HepG2 (cell line): ENCODE results near the gene SECTM1. TPM values are rescaled to one million over a fixed set of nuclear protein-coding genes. Genes with fewer than 3 reads are reported as not detected.

Experiments used
- ATAC-seq: fragments of 200-7000 bp; cut with Tn5 transposase; 3 replicates; pipeline ENCODE4 v1.9.1; 2020; ENCODE audit warnings: mild to moderate bottlenecking, moderate library complexity
- BruUV-seq: library from RNA; stranded (reverse); fragments of 400-500 nt; replicated peaks from 2 replicates; lab custom pipeline; 2021; lab: Mats Ljungman, UMichigan
- CTCF ChIA-PET: fragments of 300-600 bp; formaldehyde crosslinking; extraction: SDS; loops from one replicate; lab custom pipeline; 2021; ENCODE audit warnings: low total read pairs, inconsistent platforms, low intra/inter-chr PET ratio; lab: Yijun Ruan, JAX
- POLR2A ChIA-PET: fragments of 350-600 bp; sonication (Branson Sonifier 250); formaldehyde crosslinking; loops from one replicate; lab custom pipeline; 2020; ENCODE audit warnings: antibody characterized with exemption, inconsistent platforms; lab: Yijun Ruan, JAX
- DNase-seq: peaks from one replicate; pipeline ENCODE4 v3.0.0-alpha.2; 2015; ENCODE audit warnings: low spot score
- FAIRE-seq: peaks from 3 replicates; lab custom pipeline; 2011; peaks lifted over from hg19 to GRCh38; lab: Jason Lieb, UNC
- H2AFZ ChIP-seq: one replicate; pipeline ENCODE4 v1.6.1; 2011; ENCODE audit warnings: low read length, inconsistent platforms
- H3K27ac ChIP-seq: fragments of 300-600 bp; 3 replicates; pipeline ENCODE4 v1.8.0; 2011; ENCODE audit warnings: mixed run types, mild to moderate bottlenecking, mixed read lengths, low read length, inconsistent platforms; ENCODE audit not compliant: insufficient read depth; ENCODE audit errors: extremely low read length
- H3K27me3 ChIP-seq, 2 experiments: fragments of 200-600 bp in 1 of 2; 2 replicates in 1 of 2; 3 replicates in 1 of 2; pipeline versions ENCODE4 v1.6.0 to v1.8.0; 2011; ENCODE audit warnings: low read length in 2 of 2, mild to moderate bottlenecking in 2 of 2, moderate library complexity in 2 of 2, inconsistent platforms in 1 of 2; ENCODE audit not compliant: insufficient read depth in 2 of 2, control insufficient read depth in 1 of 2
- H3K36me3 ChIP-seq, 2 experiments: fragments of 200-600 bp in 1 of 2; replicated peaks in 1 of 2; 2 replicates in 1 of 2; 3 replicates in 1 of 2; pipeline versions ENCODE4 v1.5.1 to v1.8.0; 2011; ENCODE audit warnings: low read length in 2 of 2, inconsistent platforms in 1 of 2; ENCODE audit not compliant: insufficient read depth in 2 of 2, control insufficient read depth in 1 of 2
- H3K4me1 ChIP-seq: 2 replicates; pipeline ENCODE4 v1.5.1; 2012; ENCODE audit warnings: low read length, inconsistent platforms; ENCODE audit not compliant: insufficient read depth
- H3K4me2 ChIP-seq: 2 replicates; pipeline ENCODE4 v1.6.0; 2011; ENCODE audit warnings: low read depth, low read length, inconsistent platforms
- H3K4me3 ChIP-seq, 3 experiments: fragments of 200-600 bp in 1 of 3; sonication (generic), shearing (Covaris generic) in 1 of 3; replicated peaks in 1 of 3; 2 replicates each; pipeline ENCODE4 v1.5.1; 2011 to 2016; ENCODE audit warnings: low read length in 3 of 3, inconsistent platforms in 2 of 3, low read depth in 2 of 3, mild to moderate bottlenecking in 2 of 3, control low read depth in 1 of 3, mixed read lengths in 1 of 3; ENCODE audit not compliant: insufficient read depth in 1 of 3
- H3K79me2 ChIP-seq: one replicate; pipeline ENCODE4 v1.6.1; 2011; ENCODE audit warnings: low read length, inconsistent platforms; ENCODE audit not compliant: insufficient read depth
- H3K9ac ChIP-seq: 2 replicates; pipeline ENCODE4 v1.6.0; 2011; ENCODE audit warnings: mild to moderate bottlenecking, low read depth, low read length, inconsistent platforms; ENCODE audit not compliant: insufficient read depth
- H3K9me3 ChIP-seq: 2 replicates; pipeline ENCODE4 v1.5.1; 2012; ENCODE audit warnings: mild to moderate bottlenecking, low read length
- H4K20me1 ChIP-seq: 2 replicates; pipeline ENCODE4 v1.6.0; 2011; ENCODE audit warnings: inconsistent platforms, mild to moderate bottlenecking, low read length, moderate library complexity; ENCODE audit not compliant: insufficient read depth
- DZIP1 ChIP-seq: sonication (generic); formaldehyde crosslinking; IDR thresholded peaks from 2 replicates; pipeline ENCODE4 v1.5.0; 2020; ENCODE audit warnings: mild to moderate bottlenecking, missing genetic modification reagents
- ZNF460 ChIP-seq: sonication (generic); formaldehyde crosslinking; IDR thresholded peaks from 2 replicates; pipeline ENCODE4 v1.5.1; 2020; ENCODE audit warnings: missing genetic modification reagents, mild to moderate bottlenecking, borderline replicate concordance
- WGBS: methylation state at CpG from one replicate; pipeline ENCODE4 v1.1.6; 2017; ENCODE audit warnings: low lambda C conversion rate; 5-methylcytosine and 5-hydroxymethylcytosine counted together
- in situ Hi-C: cut with HindIII; loops from 2 replicates; pipeline ENCODE4 v1.10.0; 2017; ENCODE audit warnings: low pct_unique_long_range_greater_than_20kb; ENCODE audit not compliant: extremely low pct_ligation_motif_present
- intact Hi-C: fragments of 100-400 bp; cut with micrococcal nuclease; formaldehyde crosslinking; loops from one replicate; pipeline ENCODE4 v1.10.0; 2022; ENCODE audit not compliant: unreplicated experiment
- polyA plus RNA-seq, 8 experiments: library from polyadenylated mRNA; depleted of rRNA in 3 of 8; stranded (reverse) in 7 of 8; unstranded in 1 of 8; fragments of >200 nt; fragmentation: Illumina TruSeq in 4 of 8; extraction: Trizol in 4 of 8; gene quantifications; 2 replicates each; pipeline versions ENCODE4 v1.2.1 to v1.2.3, GENCODE V29; 2011 to 2016; ENCODE audit warnings: low read depth in 4 of 8, missing spikeins in 1 of 8, mixed read lengths in 1 of 8; ENCODE audit not compliant: insufficient read depth in 1 of 8
- total RNA-seq, 5 experiments: library from RNA; depleted of rRNA; stranded (reverse); fragments of >200 nt; fragmentation: Illumina TruSeq; extraction: Trizol; gene quantifications; 2 replicates each; pipeline ENCODE4 v1.2.3, GENCODE V29; 2016; ENCODE audit warnings: low read depth in 1 of 5
- TF ChIP-seq, protein P1 (sequence below): IDR thresholded peaks from 2 replicates; pipeline ENCODE4 v1.6.1; 2016; ENCODE audit warnings: missing compliant biosample characterization, missing genetic modification reagents, borderline replicate concordance

The SECTM1 gene
- total and polyA plus RNA-seq, 2 of the 13 experiments (the other 11 are each of a cell fraction or from before 2014, with no cell fraction given), result 3.5 to 5.3 TPM

GRCh38 chr17:82327757-82328140 is 5.8 kb downstream of the SECTM1 start:
- Histone ChIP-seq H3K79me2 (peaks cover 4% of the 10 kb centered on the region), H3K4me2 (peak overlapping the region; percentile 81), H3K4me3 (peak overlapping the region in 2 of 3 experiments; percentile 33 to 61; a peak in 3 of 6 replicates), H3K9ac (peak overlapping the region; percentile 71), H3K27ac (peak overlapping the region; percentile 83), H3K36me3 (no peaks in the 10 kb centered on the region), H3K27me3 (no peaks in the 10 kb centered on the region), H2AFZ (no peak overlapping the region), H4K20me1 (no peaks in the 10 kb centered on the region), H3K4me1 (peaks cover 94% of the 10 kb centered on the region), H3K9me3 (no peaks in the 10 kb centered on the region)
- intact Hi-C loops, result no loop called here
- in situ Hi-C loops, result no loop called here
- POLR2A ChIA-PET, result interaction anchor here (0.9 to 20.8 kb wide), 10 partner anchors 8 to 122 kb away, joined by 3 to 270 read pairs (median 14); partner anchors contain the start of genes CD7 and CSNK1D
- no TSS peak for BruUV-seq
- ATAC-seq, result no peak
- WGBS, result 78% methylated on average over 16 of the region's 16 CpGs
- no peak for FAIRE-seq
- TF ChIP-seq ZNF460 (CRISPR knock-in tag), result no peak
- TF ChIP-seq, protein P1, sequence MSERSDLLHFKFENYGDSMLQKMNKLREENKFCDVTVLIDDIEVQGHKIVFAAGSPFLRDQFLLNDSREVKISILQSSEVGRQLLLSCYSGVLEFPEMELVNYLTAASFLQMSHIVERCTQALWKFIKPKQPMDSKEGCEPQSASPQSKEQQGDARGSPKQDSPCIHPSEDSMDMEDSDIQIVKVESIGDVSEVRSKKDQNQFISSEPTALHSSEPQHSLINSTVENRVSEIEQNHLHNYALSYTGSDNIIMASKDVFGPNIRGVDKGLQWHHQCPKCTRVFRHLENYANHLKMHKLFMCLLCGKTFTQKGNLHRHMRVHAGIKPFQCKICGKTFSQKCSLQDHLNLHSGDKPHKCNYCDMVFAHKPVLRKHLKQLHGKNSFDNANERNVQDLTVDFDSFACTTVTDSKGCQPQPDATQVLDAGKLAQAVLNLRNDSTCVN, result no peak
- TF ChIP-seq DZIP1, result 0 out of 2 replicates have a peak, but pooled peaks have one; percentile 23
- DNase-seq, result no peak
- CTCF ChIA-PET, result no interaction called here
